ENCODE data around the gene ZNF524. TPM values are rescaled to one million over a fixed set of nuclear protein-coding genes. Genes with fewer than 3 reads are reported as not detected.

The ZNF524 gene
- total and polyA plus RNA-seq, 2 experiments from 2014 or later: 17.8 to 18.2 TPM

DNA sequence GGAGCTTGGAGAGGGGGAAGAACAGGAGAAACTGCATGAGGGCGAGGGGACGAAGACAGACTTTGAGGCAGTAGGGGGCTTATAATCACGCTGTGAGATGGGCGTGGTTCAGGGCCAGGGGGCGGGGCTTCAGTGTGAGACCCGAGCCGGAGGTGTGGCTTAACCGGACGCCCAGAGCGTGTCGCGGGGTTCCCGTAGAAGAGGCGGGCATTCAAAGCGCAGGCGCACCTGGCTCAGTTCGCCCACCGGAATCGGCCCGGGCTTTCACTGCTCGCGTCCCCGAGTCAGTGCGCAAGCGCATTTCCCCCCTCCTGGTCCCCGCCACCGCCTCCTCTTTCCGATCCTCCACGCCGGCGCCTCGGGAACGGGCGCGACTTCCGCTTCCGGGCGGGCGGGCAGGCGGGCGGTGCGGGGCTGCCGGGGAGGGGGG is 5.1 kb downstream of the ZNF524 start:
- no peak for TF ChIP-seq EZH2 (IDR thresholded peaks at IDR 0.05; ENCODE audit: insufficient read depth, poor library complexity, severe bottlenecking)
- TF ChIP-seq EZH2phosphoT487 (IDR thresholded peaks at IDR 0.05; ENCODE audit: insufficient read depth, low read depth): no peak
- Histone ChIP-seq H3K79me2 (ENCODE audit: insufficient read depth) (peaks cover 55% of the 10 kb centered on the region), H3K4me2 (ENCODE audit: unreplicated experiment) (peak overlapping the region; percentile 91), H3K36me3 (ENCODE audit: low read depth) (peaks cover 13% of the 10 kb centered on the region; the same call in 1 of the 2 replicates), H3K27ac (peak overlapping the region; percentile 80), H3K9ac (peak overlapping the region; percentile 91), H3K4me1 (ENCODE audit: insufficient read depth) (peaks cover 15% of the 10 kb centered on the region), H3K9me3 (ENCODE audit: low read depth) (no peaks in the 10 kb centered on the region), H3F3A (ENCODE audit: insufficient read depth) (peaks cover 18% of the 10 kb centered on the region), H3K9me2 (ENCODE audit: insufficient read depth) (no peaks in the 10 kb centered on the region), H3K4me3 (peak overlapping the region; percentile 88), H2AFZ (peak overlapping the region; percentile 84), H3K27me3 (replicated peaks; ENCODE audit: insufficient read depth) (no peaks in the 10 kb centered on the region), H4K20me1 (ENCODE audit: insufficient read depth) (peaks cover 4% of the 10 kb centered on the region; the same call in 1 of the 2 replicates)
- in situ Hi-C loops (cut with MboI): no loop called here
- DNase-seq: peak; percentile 99
- WGBS, 2 experiments (ENCODE audit: low coverage in 1 of 2, low lambda C conversion rate in 2 of 2, missing lambda C conversion rate in 2 of 2): 1% methylated on average over 17 to 28 of the region's 43 CpGs

DNA sequence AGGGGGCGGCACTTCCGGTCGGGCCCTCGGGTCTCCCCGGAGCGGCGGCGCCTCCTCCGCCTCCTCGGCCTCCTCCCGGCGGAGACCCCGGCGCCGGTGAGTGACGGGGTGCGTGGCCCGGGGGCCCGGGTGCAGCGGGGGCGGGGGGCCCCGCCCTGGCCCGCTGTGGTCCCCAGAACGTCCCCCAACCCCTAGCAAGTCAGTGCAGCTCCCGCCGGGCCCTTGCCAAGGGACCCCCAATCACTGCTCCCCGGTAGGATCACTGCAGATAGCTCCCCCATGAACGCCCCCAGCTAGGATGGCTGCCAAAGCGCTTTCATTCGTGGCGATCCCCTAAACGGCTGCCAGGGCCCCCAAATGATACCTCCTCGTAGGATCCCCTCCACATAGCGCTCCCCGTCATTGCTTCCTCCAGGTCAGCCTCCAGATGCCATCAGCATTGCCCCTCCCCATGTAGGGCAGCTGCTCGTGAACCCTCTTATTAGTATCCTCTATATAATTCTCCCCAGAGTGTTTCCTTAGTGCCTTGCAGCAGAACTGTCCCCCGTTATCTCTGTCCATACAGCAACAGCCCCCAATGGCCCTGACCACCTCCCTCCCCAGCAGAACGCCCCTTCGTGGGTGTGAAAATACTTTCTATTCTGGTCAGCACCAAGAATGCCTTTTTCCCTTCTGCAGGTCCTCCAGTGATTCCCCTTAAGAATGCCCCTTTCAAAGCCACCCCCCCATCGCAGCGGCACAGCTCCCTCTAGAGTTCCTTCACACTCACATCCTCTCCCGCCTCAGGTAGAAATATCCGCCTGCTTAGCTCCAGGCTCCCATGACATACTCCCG is 5.8 kb downstream of the ZNF524 start, which contains the start of gene ZNF865:
TSS of gene ZNF865 (plus strand) at position 11 of the 834 bp plus-strand sequence. CDS start 7,972 bp downstream, outside the sequence.
- Histone ChIP-seq H3K4me1 (ENCODE audit: insufficient read depth) (peaks cover 15% of the 10 kb centered on the region), H3F3A (ENCODE audit: insufficient read depth) (peaks cover 17% of the 10 kb centered on the region), H3K9me3 (ENCODE audit: low read depth) (no peaks in the 10 kb centered on the region), H3K4me2 (ENCODE audit: unreplicated experiment) (peak within 1 kb of the TSS; percentile 93), H3K4me3 (peak within 1 kb of the TSS; percentile 88), H3K27ac (peak within 1 kb of the TSS; percentile 80), H3K36me3 (ENCODE audit: low read depth) (peaks cover 17% of the 10 kb centered on the region; the same call in 1 of the 2 replicates), H3K9ac (peak within 1 kb of the TSS; percentile 91), H3K79me2 (ENCODE audit: insufficient read depth) (peaks cover 57% of the 10 kb centered on the region), H3K27me3 (replicated peaks; ENCODE audit: insufficient read depth) (no peaks in the 10 kb centered on the region), H2AFZ (peak within 1 kb of the TSS; percentile 84), H3K9me2 (ENCODE audit: insufficient read depth) (no peaks in the 10 kb centered on the region), H4K20me1 (ENCODE audit: insufficient read depth) (peaks cover 4% of the 10 kb centered on the region; the same call in 1 of the 2 replicates)
- peak; percentile 91 for DNase-seq
- 3 to 5% methylated on average over 15 to 32 of the region's 44 CpGs for WGBS, 2 experiments (ENCODE audit: low coverage in 1 of 2, low lambda C conversion rate in 2 of 2, missing lambda C conversion rate in 2 of 2)
- in situ Hi-C loops (cut with MboI): no loop called here
- TF ChIP-seq EZH2phosphoT487 (IDR thresholded peaks at IDR 0.05; ENCODE audit: insufficient read depth, low read depth) (no peak), EZH2 (IDR thresholded peaks at IDR 0.05; ENCODE audit: insufficient read depth, poor library complexity, severe bottlenecking) (no peak)

DNA sequence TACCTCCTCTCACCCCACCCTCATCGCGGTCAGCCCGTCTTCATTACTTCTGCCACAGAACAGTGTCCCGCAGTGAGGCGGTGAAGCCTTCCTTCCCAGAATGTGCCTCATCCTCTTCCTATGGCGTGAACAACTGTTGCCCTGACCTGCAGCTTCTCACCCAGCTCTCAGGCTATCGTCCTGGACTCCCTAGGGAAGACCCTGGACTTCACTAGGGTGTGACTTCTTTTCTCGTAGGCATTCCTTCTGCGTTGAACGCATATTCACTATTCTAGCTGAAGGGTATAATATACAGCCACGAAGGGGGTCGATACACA is 6.3 kb downstream of the ZNF524 start:
- Histone ChIP-seq H3K36me3 (ENCODE audit: low read depth) (peaks cover 17% of the 10 kb centered on the region; the same call in 1 of the 2 replicates), H3F3A (ENCODE audit: insufficient read depth) (peaks cover 11% of the 10 kb centered on the region), H3K9me3 (ENCODE audit: low read depth) (no peaks in the 10 kb centered on the region), H3K79me2 (ENCODE audit: insufficient read depth) (peaks cover 57% of the 10 kb centered on the region), H4K20me1 (ENCODE audit: insufficient read depth) (peaks cover 4% of the 10 kb centered on the region; the same call in 1 of the 2 replicates), H2AFZ (no peak overlapping the region), H3K27ac (peak overlapping the region; percentile 80), H3K9me2 (ENCODE audit: insufficient read depth) (no peaks in the 10 kb centered on the region), H3K9ac (peak overlapping the region; percentile 91), H3K4me2 (ENCODE audit: unreplicated experiment) (peak overlapping the region; percentile 93), H3K4me3 (peak overlapping the region; percentile 88), H3K4me1 (ENCODE audit: insufficient read depth) (peaks cover 11% of the 10 kb centered on the region), H3K27me3 (replicated peaks; ENCODE audit: insufficient read depth) (no peaks in the 10 kb centered on the region)
- 22 to 26% methylated on average over 12 of the region's 12 CpGs for WGBS, 2 experiments (ENCODE audit: low coverage in 1 of 2, low lambda C conversion rate in 2 of 2, missing lambda C conversion rate in 2 of 2)
- in situ Hi-C loops (cut with MboI): no loop called here
- DNase-seq: no peak
- TF ChIP-seq EZH2phosphoT487 (IDR thresholded peaks at IDR 0.05; ENCODE audit: insufficient read depth, low read depth) (no peak), EZH2 (IDR thresholded peaks at IDR 0.05; ENCODE audit: insufficient read depth, poor library complexity, severe bottlenecking) (no peak)

DNA sequence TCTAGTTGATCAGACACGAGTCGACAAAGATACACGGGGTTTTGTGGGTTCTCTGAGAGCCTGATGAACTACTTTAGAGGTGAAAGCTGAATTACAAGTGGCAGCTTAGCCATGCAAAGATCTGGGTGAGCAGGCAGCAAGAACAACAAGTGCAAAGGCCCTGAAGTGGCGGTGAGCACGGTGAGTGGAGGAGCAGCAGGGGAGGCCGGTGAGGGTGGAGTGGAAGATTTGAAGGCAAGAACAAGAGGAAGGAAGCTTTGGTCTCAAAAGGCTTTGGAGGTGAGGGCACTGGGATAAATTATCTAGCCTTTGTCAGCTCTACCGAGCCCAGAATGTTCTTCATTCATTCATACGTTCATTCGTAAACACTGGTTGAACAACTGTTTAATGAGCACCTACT is 6.7 kb downstream of the ZNF524 start:
- peaks cover 57% of the 10 kb centered on the region for H3K79me2 ChIP-seq (ENCODE audit: insufficient read depth)
- no peak overlapping the region for H2AFZ ChIP-seq
- H3K27ac ChIP-seq: peak overlapping the region; percentile 80
- in situ Hi-C loops (cut with MboI): no loop called here
- DNase-seq: no peak
- peaks cover 11% of the 10 kb centered on the region for H3K4me1 ChIP-seq (ENCODE audit: insufficient read depth)
- no peaks in the 10 kb centered on the region for H3K9me2 ChIP-seq (ENCODE audit: insufficient read depth)
- peaks cover 4% of the 10 kb centered on the region; the same call in 1 of the 2 replicates for H4K20me1 ChIP-seq (ENCODE audit: insufficient read depth)
- no peaks in the 10 kb centered on the region for H3K9me3 ChIP-seq (ENCODE audit: low read depth)
- peaks cover 11% of the 10 kb centered on the region for H3F3A ChIP-seq (ENCODE audit: insufficient read depth)
- 61 to 65% methylated on average over 9 of the region's 9 CpGs for WGBS, 2 experiments (ENCODE audit: low coverage in 1 of 2, low lambda C conversion rate in 2 of 2, missing lambda C conversion rate in 2 of 2)
- H3K4me2 ChIP-seq (ENCODE audit: unreplicated experiment): peak overlapping the region; percentile 93
- H3K36me3 ChIP-seq (ENCODE audit: low read depth): peaks cover 17% of the 10 kb centered on the region; the same call in 1 of the 2 replicates
- no peaks in the 10 kb centered on the region for H3K27me3 ChIP-seq (replicated peaks; ENCODE audit: insufficient read depth)
- H3K9ac ChIP-seq: peak overlapping the region; percentile 91
- peak overlapping the region; percentile 88 for H3K4me3 ChIP-seq
- no peak for TF ChIP-seq EZH2 (IDR thresholded peaks at IDR 0.05; ENCODE audit: insufficient read depth, poor library complexity, severe bottlenecking)
- no peak for TF ChIP-seq EZH2phosphoT487 (IDR thresholded peaks at IDR 0.05; ENCODE audit: insufficient read depth, low read depth)

Measured in GM23248 (cell line).